MCF 10A (cell line): ENCODE measurements around the gene KCNA5. TPM values are rescaled to one million over a fixed set of nuclear protein-coding genes. Genes with fewer than 3 reads are reported as not detected.

ENCODE experiments used
- BruUV-seq: library from RNA; stranded (reverse); fragments of 400-500 nt; replicated peaks from 2 replicates; lab custom pipeline; 2021; lab: Mats Ljungman, UMichigan
- CTCF ChIA-PET: fragments of 300-600 bp; sonication (Branson Sonifier 250); formaldehyde crosslinking; extraction: SDS; loops from one replicate; lab custom pipeline; 2021; ENCODE audit warnings: antibody characterized with exemption, inconsistent platforms; lab: Yijun Ruan, JAX
- POLR2A ChIA-PET: fragments of 300-600, 350-650 bp; sonication (Branson Sonifier 250); formaldehyde crosslinking; extraction: SDS; loops from one replicate; lab custom pipeline; 2020; ENCODE audit warnings: antibody characterized with exemption, inconsistent platforms; lab: Yijun Ruan, JAX
- DNase-seq: peaks from one replicate; pipeline ENCODE4 v3.0.0-alpha.2; 2018; ENCODE audit not compliant: unreplicated experiment
- H3K27ac Mint-ChIP-seq: one replicate; pipeline ENCODE4 v1.8.0; 2022; ENCODE audit warnings: mild to moderate bottlenecking, low read depth, mixed read lengths; ENCODE audit not compliant: unreplicated experiment
- H3K27me3 Mint-ChIP-seq: one replicate; pipeline ENCODE4 v1.8.0; 2022; ENCODE audit warnings: mixed read lengths; ENCODE audit not compliant: insufficient read depth, unreplicated experiment
- H3K36me3 Mint-ChIP-seq: one replicate; pipeline ENCODE4 v1.8.0; 2022; ENCODE audit warnings: mild to moderate bottlenecking, moderate library complexity, mixed read lengths; ENCODE audit not compliant: insufficient read depth, unreplicated experiment
- H3K4me1 Mint-ChIP-seq: one replicate; pipeline ENCODE4 v1.8.0; 2022; ENCODE audit warnings: mixed read lengths; ENCODE audit not compliant: insufficient read depth, unreplicated experiment
- H3K4me3 Mint-ChIP-seq: one replicate; pipeline ENCODE4 v1.8.0; 2022; ENCODE audit warnings: mild to moderate bottlenecking, moderate library complexity, mixed read lengths; ENCODE audit not compliant: unreplicated experiment
- H3K9me3 Mint-ChIP-seq: one replicate; pipeline ENCODE4 v1.8.0; 2022; ENCODE audit warnings: mixed read lengths; ENCODE audit not compliant: unreplicated experiment
- intact Hi-C: fragments of 100-400 bp; cut with micrococcal nuclease; formaldehyde crosslinking; loops from 2 replicates; pipeline ENCODE4 v1.14.1; 2022
- total RNA-seq: library from RNA; stranded (reverse); gene quantifications from 2 replicates; pipeline ENCODE4 v1.2.3, GENCODE V29; 2022
- TF ChIP-seq, protein P1 (sequence below): fragments of 200-600 bp; IDR thresholded peaks from one replicate; pipeline ENCODE4 v1.8.0; 2022; ENCODE audit warnings: antibody characterized with exemption, mild to moderate bottlenecking; ENCODE audit not compliant: unreplicated experiment

Gene KCNA5
- total RNA-seq, 1 experiment from 2014 or later = not detected

DNA sequence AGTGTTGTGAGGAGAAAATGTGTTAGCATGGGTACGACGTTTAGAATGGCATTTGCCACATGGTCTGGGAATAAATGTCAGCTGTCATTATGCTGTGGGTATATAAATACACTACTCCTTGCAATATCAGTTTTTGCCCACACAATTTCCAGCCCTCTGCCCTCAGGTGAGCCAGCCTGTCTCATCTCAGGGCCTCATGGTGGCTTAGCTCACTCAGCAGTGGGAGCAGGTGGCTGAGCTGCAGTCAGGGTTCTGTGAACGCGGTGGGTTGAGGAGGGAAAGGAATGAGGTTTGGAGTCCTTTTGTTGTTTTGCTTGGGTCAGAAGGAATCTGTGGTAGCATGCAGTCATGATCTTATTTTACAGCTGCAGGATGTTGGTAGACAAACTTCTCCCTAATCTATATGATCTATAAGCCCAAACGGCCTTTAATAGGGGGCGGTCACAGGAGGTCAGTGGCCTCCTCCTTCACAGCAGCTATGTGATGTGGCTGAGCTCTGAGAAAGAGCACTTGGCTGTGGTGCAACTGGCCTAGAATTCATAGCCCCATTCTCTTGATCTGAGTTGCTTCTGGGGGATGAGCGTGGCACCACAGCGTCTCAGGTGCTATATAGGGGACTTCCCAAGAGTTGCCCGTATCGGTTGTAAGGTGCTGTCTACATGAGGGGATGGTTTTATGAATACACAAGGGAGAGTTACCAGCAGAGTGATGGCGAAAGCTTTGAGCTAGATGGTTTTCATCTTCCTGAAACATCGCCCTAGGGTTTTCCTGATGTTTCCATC, 27.8 kb upstream of the KCNA5 start:
- CTCF ChIA-PET = interaction anchor here (0.7 to 1.0 kb wide), 2 partner anchors 14 to 158 kb away, joined by 3 to 5 read pairs; no protein-coding TSS in a partner anchor
- no peak for DNase-seq
- H3K27me3 Mint-ChIP-seq = no peaks in the 10 kb centered on the region
- intact Hi-C loops = no loop called here
- POLR2A ChIA-PET = no interaction called here
- no peaks in the 10 kb centered on the region for H3K4me1 Mint-ChIP-seq
- H3K4me3 Mint-ChIP-seq = no peak overlapping the region
- no peaks in the 10 kb centered on the region for H3K36me3 Mint-ChIP-seq
- TF ChIP-seq, protein P1, sequence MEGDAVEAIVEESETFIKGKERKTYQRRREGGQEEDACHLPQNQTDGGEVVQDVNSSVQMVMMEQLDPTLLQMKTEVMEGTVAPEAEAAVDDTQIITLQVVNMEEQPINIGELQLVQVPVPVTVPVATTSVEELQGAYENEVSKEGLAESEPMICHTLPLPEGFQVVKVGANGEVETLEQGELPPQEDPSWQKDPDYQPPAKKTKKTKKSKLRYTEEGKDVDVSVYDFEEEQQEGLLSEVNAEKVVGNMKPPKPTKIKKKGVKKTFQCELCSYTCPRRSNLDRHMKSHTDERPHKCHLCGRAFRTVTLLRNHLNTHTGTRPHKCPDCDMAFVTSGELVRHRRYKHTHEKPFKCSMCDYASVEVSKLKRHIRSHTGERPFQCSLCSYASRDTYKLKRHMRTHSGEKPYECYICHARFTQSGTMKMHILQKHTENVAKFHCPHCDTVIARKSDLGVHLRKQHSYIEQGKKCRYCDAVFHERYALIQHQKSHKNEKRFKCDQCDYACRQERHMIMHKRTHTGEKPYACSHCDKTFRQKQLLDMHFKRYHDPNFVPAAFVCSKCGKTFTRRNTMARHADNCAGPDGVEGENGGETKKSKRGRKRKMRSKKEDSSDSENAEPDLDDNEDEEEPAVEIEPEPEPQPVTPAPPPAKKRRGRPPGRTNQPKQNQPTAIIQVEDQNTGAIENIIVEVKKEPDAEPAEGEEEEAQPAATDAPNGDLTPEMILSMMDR = no peak
- peaks cover 7% of the 10 kb centered on the region for H3K9me3 Mint-ChIP-seq
- BruUV-seq = no TSS peak
- H3K27ac Mint-ChIP-seq = no peak overlapping the region

DNA sequence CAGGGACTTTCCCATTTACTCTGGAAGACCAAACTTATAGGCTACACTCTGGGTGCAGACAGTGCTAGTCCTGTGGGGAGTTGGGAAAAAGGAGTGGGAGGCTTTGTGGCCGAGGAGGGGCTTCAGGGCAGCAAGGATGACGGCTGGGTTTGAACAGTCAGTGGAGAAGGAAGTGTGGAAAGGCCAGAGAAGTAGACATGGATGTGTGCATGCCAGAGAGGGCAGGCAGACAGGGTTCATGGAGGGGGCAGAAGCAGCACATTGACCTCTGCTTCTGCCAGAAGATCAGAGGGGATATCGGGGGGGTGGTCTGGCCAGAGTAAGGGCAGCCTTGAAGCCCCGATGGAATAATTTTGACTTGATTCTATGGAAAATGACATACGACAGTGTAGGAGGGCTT, 27.2 kb upstream of the KCNA5 start:
- intact Hi-C loops = no loop called here
- DNase-seq = no peak
- Mint-ChIP-seq H3K27me3 (no peaks in the 10 kb centered on the region), H3K4me3 (no peak overlapping the region), H3K4me1 (no peaks in the 10 kb centered on the region), H3K36me3 (peaks cover 2% of the 10 kb centered on the region), H3K27ac (no peak overlapping the region), H3K9me3 (peaks cover 7% of the 10 kb centered on the region)
- TF ChIP-seq, protein P1 = no peak
- BruUV-seq = no TSS peak
- ChIA-PET POLR2A (no interaction called here), CTCF (interaction anchor here (1.0 to 1.2 kb wide), 2 partner anchors 15 to 161 kb away, joined by 3 read pairs; no protein-coding TSS in a partner anchor)

DNA sequence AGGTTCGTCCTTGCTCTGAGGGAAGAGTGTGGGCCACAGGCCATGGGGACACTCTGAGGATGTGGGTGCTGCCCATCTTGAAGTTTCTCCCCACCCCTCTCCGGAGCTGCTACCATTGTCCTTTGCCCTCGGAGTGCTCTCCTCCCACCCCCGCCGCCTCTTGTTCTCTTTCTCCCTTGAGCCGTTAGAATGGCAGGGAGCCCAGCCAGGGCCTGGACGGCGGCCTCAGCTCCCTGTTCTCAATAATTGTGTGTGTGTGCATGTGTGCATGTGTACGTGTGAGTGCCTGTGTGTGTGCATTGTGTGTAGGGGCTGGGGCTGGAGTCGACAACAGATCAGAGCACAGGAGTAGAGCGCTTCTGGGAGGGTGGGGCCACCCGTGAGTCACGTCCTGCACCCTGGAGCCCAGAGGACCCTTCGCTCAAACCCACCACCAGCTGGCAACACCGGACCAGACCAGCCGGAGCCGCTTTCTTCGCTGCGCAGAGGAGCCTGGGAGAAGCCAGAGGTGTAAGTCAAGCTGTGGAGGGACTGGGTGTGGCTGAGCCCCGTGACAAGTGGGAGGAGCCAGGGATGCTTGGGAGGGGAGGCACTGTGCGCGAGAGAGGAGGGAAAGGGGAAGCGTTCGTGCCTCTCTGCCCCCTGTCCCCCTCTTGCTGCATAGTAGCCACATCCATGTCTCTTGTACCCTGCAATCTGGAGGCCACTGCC, 25.9 kb upstream of the KCNA5 start:
- DNase-seq = no peak
- CTCF ChIA-PET = interaction anchor here (0.6 to 1.6 kb wide), 8 partner anchors 11 to 168 kb away, joined by 3 to 5 read pairs (median 3); no protein-coding TSS in a partner anchor

More for the DNA sequence above, 25.9 kb upstream of the KCNA5 start:
- Mint-ChIP-seq H3K36me3 (peaks cover 4% of the 10 kb centered on the region), H3K4me3 (no peak overlapping the region), H3K9me3 (peaks cover 7% of the 10 kb centered on the region), H3K4me1 (no peaks in the 10 kb centered on the region), H3K27me3 (no peaks in the 10 kb centered on the region), H3K27ac (no peak overlapping the region)
- TF ChIP-seq, protein P1 = no peak
- BruUV-seq = no TSS peak
- POLR2A ChIA-PET = no interaction called here
- intact Hi-C loops = no loop called here
